Upper lobe of left lung (tissue), 4 donors: ENCODE data around the gene PROX1.

Experiments used
- POLR2A ChIP-seq, 4 donors: fragments of 450-650 bp; IDR thresholded peaks; one replicate each; pipeline ENCODE4 v1.5.1; 2016 to 2017; ENCODE audit warnings: antibody characterized with exemption in 4 of 4, mild to moderate bottlenecking in 2 of 4
- POLR2AphosphoS5 ChIP-seq, 2 donors: sonication (generic); formaldehyde crosslinking; IDR thresholded peaks; one replicate each; pipeline ENCODE4 v1.5.1; 2017; ENCODE audit warnings: antibody characterized with exemption in 2 of 2
- TF ChIP-seq, protein P1 (sequence below), 6 experiments: fragments of 450-650 bp in 4 of 6; fragments of 200-600 bp in 2 of 6; sonication (generic) in 2 of 6; IDR thresholded peaks; one replicate each; pipeline ENCODE4 v1.5.1; 2016 to 2019; ENCODE audit warnings: antibody characterized with exemption in 6 of 6

DNA sequence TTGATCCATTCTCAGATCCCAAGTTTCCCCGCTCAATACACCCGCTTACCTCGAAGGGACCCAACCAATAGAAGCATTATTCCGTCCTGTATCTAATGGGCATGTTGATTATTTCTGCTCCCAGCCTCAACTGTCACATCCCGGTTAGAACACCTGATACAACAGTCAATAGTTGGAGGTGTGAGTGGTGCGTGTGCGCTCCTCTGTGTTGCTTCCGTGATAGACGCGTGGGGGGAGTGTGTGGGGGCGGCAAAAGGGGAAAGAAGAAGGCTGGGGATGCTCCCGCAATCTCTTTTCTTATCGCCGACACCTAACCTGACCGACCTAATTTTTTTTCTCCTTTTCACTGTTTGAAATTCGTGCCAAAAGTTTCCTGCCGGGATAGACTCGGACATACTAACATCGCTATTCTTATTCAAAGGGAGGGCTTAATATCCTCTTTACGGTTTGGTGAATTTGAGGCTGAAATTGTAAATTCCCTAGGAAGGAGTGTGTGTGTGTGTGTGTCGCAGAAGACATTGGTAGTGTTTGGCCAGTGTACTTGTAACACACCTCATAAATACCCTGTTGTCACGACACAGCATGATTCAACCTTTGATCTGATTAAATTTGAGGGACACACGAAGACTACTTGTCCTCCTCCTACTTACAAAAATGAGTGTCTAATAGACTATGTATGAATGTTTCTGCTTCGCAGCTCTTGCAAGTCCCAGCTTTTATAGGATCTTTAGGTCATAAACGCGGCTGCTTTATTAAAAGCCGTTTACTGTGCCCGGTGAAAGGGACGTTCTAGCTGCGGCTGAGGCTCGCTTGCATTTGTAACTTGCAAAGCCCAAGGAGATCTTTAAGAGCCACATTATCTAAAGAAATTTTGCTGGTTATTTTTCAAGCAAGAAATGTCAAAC lies 1.5 kb upstream of the PROX1 start:
- TF ChIP-seq, protein P1, sequence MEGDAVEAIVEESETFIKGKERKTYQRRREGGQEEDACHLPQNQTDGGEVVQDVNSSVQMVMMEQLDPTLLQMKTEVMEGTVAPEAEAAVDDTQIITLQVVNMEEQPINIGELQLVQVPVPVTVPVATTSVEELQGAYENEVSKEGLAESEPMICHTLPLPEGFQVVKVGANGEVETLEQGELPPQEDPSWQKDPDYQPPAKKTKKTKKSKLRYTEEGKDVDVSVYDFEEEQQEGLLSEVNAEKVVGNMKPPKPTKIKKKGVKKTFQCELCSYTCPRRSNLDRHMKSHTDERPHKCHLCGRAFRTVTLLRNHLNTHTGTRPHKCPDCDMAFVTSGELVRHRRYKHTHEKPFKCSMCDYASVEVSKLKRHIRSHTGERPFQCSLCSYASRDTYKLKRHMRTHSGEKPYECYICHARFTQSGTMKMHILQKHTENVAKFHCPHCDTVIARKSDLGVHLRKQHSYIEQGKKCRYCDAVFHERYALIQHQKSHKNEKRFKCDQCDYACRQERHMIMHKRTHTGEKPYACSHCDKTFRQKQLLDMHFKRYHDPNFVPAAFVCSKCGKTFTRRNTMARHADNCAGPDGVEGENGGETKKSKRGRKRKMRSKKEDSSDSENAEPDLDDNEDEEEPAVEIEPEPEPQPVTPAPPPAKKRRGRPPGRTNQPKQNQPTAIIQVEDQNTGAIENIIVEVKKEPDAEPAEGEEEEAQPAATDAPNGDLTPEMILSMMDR (IDR thresholded peaks at IDR 0.05), result no peak
- TF ChIP-seq POLR2A (IDR thresholded peaks at IDR 0.05) (no peak), POLR2AphosphoS5 (IDR thresholded peaks at IDR 0.05) (no peak)
